ENCODE results near the gene OBSCN.

Gene OBSCN

DNA sequence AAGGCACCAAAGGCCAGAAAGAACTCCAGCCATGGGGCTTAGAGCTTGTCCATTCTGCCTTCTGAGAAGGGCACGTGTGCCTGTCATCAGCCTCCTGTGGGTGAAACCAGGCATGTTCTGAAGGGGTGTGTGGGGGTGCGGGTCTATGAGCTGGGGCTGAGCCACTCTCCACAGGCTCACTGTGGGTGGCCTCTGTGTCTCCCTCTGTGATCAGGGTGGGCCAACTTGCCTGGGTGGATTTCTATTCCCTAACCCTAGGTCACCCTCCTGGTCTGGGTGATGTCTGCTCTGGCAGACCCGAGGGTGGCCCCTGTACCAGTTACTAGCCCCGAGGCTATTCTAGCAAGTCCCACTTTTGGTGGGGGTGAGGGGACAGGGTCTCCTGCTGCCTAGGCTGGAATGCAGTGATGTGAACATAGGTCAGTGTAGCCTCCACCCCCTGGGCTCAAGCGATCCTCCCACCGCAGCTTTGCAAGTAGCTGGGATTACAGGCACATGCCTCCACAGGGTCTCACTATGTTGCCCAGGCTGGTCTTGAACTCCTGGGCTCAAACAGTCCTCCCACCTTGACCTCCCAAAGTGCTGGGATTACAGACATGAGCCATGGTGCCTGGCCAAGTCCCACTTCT is 104.4 kb downstream of the OBSCN start:
- DNase-seq, result no peak

DNA sequence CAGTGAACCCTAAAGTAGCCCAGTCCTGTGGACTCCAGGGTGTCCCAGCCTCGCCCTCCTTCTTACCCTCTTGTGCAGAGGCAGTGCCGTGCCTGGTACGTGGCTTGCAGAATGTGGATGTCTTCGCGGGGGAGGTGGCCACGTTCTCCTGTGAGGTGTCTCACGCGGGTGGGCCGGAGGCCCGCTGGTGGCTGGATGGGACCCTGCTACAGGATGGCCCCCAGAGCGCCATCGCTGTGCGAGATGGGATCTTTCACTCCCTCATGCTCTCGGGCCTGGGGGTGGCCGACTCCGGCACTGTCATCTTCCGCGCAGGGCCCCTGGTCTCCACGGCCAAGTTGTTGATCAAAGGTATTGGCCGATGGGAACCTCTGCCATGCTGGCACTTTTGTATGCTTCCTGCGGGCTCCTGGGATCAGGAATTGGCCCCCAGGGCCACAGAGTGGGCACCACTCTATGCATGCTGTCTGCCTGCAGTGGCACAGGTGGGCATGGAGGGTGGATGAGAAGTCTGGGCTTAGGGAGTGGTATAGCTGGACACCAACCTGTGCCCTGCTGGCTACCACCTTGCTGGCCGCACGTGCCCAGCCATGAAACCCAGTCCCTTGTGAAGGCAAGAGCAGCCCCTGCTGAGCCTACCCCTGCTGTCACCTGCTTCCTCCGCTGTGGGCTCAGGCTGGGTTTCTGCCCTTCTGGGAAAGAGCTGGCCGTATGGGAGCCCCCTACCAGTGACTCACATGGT is 105.9 kb downstream of the OBSCN start:
- no peak for DNase-seq

GRCh38 chr1:228314315-228314657 is 106.4 kb downstream of the OBSCN start:
- no peak for DNase-seq

GRCh38 chr1:228314658-228315483 is 107.0 kb downstream of the OBSCN start:
- no peak for DNase-seq

DNA sequence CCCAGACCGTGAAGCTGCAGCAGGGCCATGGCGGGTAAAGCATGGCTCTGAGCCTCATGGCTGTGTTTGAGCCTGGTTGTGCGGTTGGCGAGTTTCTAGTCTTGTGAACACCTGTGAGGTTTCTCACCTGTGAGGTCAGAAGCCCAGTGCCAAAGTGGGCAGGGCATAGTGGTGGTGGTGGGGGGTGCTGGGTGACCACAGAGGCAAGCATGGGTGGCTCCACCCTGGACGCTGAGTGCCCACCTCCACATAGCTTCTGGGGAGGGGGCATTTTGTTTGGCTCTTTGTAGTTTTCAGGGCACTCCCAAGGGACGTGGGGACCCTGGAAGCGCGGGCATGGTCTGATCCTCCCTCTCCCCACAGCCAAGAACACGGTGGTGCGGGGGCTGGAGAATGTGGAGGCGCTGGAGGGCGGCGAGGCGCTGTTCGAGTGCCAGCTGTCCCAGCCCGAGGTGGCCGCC is 107.7 kb downstream of the OBSCN start:
- no peak for DNase-seq

- no peak for DNase-seq
Observed at GRCh38 chr1:228315945-228316588, 108.2 kb downstream of the OBSCN start.

DNA sequence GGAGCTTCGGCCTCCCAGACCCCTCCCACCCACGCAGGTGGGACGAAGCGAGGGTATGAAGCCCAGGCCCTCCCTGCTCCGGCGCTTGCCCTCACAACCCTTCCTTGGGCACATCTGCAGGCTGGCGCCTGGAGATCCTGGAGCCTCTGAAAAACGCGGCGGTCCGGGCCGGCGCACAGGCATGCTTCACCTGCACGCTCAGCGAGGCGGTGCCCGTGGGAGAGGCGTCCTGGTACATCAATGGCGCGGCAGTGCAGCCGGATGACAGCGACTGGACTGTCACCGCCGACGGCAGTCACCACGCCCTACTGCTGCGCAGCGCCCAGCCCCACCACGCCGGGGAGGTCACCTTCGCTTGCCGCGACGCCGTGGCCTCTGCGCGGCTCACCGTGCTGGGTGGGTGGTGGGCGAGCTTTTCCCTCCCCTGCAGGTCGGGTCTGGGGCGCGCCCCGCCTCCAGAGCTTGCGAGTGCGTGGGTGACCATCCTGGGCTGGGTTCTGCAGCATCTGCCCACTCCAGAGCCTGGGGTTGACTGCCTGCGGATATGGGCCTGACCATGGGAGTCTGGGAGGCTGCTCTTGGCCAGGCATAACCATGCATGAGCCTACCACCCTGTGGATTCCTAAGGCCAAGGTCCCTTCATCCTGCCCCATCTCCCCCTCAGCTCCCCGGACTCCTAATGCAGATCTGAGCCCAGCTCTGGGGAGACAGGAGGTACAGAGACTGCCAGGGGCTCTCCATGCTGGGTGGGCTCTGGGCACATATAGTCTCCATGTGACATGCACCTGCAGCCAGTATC is 108.9 kb downstream of the OBSCN start:
- no peak for DNase-seq

GRCh38 chr1:228317411-228317828 is 109.6 kb downstream of the OBSCN start:
- DNase-seq, result no peak

DNA sequence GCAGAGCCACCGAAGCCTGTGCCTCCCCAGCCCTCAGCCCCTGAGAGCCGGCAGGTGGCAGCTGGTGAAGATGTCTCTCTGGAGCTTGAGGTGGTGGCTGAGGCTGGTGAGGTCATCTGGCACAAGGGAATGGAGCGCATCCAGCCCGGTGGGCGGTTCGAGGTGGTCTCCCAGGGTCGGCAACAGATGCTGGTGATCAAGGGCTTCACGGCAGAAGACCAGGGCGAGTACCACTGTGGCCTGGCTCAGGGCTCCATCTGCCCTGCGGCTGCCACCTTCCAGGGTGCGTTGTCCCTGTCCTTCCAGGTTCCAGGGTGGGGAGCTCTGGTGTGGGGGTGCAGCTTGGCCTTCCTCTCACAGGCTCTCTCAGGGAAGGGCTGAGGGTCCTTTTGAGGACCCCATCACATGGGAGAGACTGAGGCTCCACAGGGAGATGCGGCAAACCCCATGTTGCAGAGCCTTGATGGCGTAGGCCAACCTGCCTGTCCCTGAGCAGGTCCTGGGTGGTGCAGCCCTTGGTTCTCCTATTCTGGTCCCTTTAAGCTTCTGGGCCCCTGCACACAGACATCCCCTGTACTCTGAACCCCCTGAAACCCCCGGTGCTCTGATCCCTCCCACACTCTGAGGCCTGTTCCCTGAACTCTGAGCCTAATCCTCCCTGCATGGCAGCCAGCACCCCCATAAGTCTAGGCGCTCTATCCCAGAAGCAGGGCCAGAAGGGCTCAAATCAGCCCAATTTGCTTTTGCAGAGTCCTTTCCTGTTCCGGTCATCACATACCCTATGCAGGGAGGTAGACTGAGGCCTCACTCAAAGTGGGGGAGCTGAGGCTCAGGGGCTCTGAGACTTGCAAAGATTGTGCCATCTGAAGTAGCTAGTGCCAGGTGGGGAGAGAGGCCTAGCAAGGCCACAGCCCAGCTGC is 110.3 kb downstream of the OBSCN start:
- no peak for DNase-seq

DNA sequence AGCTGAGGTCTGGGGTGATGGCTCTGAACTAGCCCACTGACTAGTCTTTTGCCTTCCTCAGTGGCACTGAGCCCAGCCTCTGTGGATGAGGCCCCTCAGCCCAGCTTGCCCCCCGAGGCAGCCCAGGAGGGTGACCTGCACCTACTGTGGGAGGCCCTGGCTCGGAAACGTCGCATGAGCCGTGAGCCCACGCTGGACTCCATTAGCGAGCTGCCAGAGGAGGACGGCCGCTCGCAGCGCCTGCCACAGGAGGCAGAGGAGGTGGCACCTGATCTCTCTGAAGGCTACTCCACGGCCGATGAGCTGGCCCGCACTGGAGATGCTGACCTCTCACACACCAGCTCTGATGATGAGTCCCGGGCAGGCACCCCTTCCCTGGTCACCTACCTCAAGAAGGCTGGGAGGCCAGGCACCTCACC is 111.0 kb downstream of the OBSCN start:
- no peak for DNase-seq

DNA sequence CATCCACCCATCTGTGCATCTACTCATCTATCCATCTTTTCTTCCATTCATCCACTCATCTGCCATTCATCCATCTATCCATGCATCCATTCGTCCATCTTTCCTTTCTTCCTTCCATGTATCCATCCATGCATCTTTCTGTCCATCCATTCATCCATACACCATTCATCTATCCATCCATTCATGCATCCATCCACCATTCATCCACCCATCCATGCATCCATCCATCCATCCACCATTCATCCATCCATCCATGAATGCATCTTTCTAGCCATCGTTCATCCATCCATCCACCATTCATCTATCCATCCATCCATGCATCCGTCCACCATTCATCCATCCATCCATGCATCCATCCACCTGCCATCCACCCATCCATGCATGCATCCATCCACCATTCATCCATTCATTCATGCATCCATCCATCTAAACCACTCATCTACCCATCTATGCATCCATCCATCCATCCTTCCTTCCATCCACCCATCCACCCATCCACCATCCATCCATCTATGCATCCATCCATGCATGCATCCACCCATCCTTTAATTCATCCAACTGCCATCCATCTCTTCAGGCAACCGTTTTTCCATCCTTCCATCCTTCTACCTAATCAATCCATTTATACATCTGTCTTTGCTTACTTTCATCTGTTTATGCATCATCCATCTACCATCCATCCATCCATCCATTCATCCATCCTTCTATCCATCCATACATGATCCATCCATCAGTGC is 111.7 kb downstream of the OBSCN start:
- no peak for DNase-seq

GRCh38 chr1:228320394-228320793 is 112.5 kb downstream of the OBSCN start:
- no peak for DNase-seq

DNA sequence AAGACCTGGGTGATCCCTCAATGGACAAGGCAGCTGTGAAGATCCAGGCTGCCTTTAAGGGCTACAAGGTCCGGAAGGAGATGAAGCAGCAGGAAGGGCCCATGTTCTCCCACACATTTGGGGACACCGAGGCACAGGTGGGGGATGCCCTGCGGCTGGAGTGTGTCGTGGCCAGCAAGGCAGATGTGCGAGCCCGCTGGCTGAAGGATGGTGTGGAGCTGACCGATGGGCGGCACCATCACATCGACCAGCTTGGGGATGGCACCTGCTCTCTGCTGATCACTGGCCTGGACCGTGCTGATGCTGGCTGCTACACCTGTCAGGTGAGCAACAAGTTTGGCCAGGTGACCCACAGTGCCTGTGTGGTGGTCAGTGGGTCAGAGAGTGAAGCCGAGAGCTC is 113.6 kb downstream of the OBSCN start:
- no peak for DNase-seq

DNA sequence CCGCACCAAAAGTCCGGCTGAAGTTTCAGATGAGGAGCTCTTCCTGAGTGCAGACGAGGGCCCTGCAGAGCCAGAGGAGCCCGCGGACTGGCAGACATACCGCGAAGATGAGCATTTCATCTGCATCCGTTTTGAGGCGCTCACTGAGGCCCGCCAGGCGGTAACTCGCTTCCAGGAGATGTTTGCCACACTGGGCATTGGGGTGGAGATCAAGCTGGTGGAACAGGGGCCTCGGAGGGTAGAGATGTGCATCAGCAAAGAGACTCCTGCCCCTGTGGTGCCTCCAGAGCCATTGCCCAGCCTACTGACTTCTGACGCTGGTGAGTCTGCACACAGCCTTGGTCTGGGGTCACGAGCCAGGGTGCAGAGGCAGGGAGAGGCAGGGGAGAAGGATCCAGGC is 114.1 kb downstream of the OBSCN start:
- DNase-seq, result no peak

DNA sequence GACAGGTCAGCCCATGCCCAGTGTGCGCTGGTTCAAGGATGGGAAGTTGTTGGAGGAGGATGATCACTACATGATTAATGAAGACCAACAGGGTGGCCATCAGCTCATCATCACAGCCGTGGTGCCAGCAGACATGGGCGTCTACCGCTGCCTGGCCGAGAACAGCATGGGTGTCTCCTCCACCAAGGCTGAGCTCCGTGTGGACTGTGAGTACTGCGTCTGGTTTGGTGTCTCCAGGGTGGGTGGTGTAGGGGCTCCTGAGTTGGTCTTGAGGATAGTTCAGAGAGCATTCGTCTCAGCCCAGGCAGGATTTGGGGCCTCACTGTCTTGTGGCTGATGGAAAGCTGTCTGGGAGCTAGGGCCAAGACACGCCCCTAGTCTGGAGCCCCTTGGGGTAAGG is 115.6 kb downstream of the OBSCN start:
- no peak for DNase-seq

DNA sequence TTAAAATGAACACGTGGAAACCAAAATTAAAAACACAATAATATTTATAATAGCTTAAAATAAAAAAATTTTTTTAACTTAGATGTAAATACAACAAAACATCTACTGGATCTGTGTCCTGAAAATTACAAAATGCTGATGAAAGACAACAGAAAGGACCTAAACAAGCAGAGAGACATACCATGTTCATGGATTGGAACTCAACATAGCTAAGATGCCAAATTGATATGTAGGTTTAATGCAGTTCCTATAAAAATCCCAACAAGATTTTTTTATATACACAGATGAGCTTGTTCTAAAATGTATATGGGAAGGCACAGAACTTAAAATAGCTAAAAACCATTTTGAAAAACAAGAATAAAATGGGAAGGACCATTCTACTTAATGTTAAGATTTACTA is 117.4 kb downstream of the OBSCN start:
- DNase-seq, result no peak

- DNase-seq, result no peak
Observed at GRCh38 chr1:228329887-228330286, 122.0 kb downstream of the OBSCN start.

- DNase-seq, result no peak
Observed at GRCh38 chr1:228332797-228333738, 125.2 kb downstream of the OBSCN start.

DNA sequence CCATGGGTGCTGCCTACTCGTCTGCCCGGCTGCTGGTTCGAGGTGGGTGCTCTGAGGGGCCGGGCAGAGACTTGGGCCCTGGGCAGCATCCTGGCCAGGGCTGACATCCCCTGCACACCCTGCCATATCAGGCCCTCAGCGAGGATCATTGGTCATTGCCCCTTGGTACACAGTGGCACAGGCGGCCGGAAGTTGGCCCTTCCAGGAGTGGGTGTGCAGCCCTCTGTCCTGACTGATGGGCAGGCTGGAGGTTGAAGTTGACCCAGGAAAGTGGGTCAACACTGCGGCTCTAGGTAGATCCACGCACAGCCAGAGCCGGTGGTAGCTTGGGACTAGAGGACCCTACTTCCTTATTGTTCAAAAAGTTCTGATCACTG is 125.9 kb downstream of the OBSCN start:
- no peak for DNase-seq
